SK-N-DZ (cell line): ENCODE results near the gene PIP5K1B.
"Not testable (repeated sequence)": the region's sequence is repeated elsewhere in the genome, so short reads cannot be mapped to it uniquely, and the experiment has no call there.

Experiments
- DNase-seq: peaks from one replicate; pipeline ENCODE4 v3.0.0-alpha.2; 2015; ENCODE audit warnings: low spot score

PIP5K1B gene

DNA sequence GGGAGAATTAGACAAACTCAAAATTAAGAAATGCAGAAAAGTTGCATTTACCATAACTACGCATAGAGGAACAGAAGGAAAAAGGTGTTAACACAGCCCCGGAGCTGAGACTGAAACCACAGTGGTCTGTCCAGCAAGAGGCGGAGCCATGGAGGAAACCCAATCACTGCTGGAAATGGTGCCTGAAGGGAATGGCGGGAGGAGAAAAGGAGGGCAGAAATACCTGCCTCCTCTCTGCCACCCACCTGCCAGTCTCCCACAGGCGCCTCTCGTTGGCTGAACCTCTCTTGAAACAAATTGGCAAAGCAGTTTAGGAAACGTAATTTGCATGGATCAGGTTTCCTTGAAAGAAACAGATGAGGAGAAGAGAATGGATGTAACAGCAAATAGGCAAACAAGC is 318.6 kb downstream of the PIP5K1B start:
- no peak for DNase-seq

DNA sequence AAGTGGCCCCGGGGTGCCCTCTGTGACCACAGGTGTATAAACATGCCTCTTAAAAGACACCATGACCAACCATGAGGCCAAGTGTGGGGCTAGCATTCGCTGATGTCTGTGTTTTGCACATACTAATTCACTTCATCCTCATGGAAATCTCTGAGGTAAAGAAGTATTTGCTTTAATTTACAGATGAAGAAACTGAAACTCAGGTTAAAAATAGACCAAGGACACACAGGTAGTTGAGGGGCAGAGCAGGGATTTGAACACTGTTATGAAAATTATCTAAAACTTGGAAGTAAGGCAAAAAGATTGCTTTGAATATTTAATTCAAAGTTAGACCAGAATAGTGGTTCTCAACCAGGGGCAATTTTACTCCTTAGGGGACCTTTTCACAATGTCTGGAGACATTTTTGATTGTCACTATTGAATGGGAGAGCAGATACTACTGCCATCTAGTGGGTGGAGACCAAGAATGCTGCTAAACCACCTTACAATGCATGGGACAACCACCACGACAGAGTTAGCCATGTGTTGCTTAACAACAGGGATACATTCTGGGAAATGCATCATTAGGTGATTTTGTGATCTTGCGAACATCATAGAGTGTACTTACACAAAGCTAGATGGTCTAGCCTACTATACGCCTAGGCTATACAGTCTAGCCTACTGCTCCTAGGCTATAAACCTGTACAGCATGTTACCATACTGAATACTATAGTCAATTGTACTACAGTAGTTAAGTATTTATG is 322.5 kb downstream of the PIP5K1B start:
- peak; percentile 47 for DNase-seq

DNA sequence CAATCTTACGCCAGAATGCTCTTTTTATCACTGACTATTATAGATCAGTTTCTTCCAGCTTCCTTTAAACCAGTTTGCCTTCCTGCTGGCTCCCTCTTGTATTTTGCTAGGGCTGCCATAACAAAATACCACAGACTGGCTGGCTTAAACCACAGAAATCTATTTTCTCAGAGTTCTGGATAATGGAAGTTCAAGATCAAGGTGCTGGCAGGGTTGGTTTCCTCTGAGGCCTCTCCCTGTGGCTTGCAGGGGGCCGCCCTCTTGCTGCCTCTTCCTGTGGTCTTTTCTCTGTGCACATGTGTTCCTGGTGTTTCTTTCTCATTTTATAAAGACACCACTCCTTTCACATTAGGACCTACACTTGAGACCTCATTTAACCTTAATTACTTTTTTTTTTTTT is 323.7 kb downstream of the PIP5K1B start:
- no peak for DNase-seq

DNA sequence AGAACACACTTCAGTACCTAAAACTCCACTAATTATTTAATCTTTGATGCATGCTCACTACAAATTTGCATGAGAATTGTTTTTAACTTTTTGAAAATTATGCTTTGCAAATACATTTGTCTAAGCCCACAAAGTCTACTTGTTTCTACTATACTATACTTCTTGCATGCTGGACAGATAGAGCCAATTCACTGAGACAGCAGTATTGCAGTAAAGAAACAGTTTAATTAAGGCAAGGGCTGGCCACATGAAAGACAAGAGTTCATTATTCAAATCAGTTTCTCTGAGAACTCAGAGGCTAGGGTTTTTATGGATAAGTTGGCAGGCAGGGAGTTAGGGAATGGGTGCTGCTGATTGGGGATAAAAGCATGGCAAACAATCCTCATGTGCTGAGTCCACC is 324.5 kb downstream of the PIP5K1B start:
- no peak for DNase-seq

DNA sequence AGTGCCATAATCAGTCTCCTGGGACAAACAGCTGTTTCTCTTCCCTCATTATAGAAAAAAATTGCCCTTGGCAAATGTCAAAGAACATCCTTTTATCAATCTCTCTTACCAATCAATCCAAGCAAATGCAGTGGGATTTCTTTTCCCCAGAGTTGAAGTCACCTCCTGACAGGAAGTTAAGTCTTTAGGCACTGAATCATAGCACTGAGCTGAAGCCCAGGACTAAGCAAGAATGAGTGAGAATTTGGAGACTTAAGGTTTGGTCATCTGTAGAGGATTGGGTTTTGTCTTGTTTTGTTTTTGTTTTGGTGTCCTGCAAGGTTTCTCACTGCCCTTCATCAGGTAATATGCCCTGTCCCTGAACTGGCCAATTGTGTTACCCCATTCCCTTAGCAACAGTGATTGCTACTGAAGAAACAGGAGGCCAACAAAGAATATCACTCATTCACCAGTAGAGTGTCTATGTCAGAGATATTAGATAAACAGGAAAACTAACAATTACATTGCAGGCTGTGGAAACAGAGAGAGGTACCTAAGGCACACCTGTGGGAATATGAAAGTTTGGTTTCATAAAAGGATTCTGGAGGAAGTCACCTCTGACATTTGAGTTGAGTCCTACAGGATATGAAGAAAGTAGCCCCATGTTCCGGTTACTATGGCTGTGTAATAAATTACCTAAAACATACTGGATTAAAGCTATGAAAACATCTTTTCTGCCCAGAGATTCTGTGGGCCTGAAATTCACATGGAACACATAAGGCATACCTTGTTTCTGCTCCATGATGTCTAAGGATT is 326.0 kb downstream of the PIP5K1B start:
- DNase-seq = no peak

DNA sequence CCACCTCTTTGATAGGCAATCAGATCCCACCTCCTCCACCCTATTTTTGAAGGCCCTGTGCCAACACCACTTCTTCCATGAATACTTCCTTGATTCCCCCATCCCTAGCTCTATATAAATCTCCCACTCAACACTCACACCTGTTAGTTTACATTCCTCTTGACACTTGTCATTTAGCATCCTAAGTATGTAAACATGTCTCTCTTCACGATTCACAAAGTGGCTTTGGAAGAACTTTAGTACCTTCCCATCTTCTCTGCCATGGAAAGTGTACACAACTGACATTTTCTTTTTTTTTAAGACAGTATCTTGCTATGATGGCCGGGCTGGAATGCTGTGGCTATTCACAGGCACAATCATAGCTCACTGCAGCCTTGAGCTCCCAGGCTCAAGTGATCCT is 329.0 kb downstream of the PIP5K1B start:
- no peak for DNase-seq

DNA sequence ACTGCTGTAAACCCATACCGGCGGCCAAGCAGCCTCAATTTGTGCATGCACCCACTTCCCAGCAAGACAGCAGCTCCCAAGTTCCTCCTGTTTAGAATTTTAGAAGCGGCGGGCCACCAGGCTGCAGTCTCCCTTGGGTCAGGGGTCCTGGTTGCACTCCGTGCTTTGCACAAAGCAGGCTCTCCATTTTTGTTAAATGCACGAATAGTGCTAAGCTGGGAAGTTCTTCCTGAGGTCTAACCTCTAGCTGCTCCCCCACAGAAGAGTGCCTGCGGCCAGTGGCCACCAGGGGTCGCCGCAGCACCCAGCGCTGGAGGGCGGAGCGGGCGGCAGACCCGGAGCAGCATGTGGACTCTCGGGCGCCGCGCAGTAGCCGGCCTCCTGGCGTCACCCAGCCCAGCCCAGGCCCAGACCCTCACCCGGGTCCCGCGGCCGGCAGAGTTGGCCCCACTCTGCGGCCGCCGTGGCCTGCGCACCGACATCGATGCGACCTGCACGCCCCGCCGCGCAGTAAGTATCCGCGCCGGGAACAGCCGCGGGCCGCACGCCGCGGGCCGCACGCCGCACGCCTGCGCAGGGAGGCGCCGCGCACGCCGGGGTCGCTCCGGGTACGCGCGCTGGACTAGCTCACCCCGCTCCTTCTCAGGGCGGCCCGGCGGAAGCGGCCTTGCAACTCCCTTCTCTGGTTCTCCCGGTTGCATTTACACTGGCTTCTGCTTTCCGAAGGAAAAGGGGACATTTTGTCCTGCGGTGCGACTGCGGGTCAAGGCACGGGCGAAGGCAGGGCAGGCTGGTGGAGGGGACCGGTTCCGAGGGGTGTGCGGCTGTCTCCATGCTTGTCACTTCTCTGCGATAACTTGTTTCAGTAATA is 330.6 kb downstream of the PIP5K1B start, which contains the start of gene FXN:
TSS of gene FXN (plus strand) at position 315 of the 871 bp plus-strand sequence. CDS start at position 346, 31 bp downstream.
- DNase-seq = peak; percentile 75

DNA sequence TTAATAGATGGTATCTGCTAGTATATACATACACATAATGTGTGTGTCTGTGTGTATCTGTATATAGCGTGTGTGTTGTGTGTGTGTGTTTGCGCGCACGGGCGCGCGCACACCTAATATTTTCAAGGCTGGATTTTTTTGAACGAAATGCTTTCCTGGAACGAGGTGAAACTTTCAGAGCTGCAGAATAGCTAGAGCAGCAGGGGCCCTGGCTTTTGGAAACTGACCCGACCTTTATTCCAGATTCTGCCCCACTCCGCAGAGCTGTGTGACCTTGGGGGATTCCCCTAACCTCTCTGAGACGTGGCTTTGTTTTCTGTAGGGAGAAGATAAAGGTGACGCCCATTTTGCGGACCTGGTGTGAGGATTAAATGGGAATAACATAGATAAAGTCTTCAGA is 331.3 kb downstream of the PIP5K1B start:
- no peak for DNase-seq

DNA sequence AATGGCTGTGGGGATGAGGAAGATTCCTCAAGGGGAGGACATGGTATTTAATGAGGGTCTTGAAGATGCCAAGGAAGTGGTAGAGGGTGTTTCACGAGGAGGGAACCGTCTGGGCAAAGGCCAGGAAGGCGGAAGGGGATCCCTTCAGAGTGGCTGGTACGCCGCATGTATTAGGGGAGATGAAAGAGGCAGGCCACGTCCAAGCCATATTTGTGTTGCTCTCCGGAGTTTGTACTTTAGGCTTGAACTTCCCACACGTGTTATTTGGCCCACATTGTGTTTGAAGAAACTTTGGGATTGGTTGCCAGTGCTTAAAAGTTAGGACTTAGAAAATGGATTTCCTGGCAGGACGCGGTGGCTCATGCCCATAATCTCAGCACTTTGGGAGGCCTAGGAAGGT is 331.8 kb downstream of the PIP5K1B start:
- no peak for DNase-seq

DNA sequence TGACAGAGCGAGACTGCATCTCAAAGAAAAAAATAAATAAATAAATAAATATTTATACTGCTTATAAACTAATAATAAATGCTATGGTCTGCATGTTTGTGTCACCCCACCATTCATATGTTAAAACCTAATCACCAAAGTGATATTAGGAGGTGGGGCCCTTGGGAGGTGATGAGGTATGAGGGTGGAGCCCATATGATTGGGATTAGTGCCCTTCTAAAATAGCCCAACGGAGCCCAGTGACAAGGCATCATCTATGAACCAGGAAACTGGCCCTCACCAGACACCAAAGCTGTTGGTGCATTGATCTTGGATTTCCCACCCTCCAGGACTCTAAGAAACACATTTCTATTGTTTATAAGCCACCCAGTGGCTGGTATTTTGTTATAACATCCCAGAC is 335.6 kb downstream of the PIP5K1B start:
- DNase-seq = no peak

DNA sequence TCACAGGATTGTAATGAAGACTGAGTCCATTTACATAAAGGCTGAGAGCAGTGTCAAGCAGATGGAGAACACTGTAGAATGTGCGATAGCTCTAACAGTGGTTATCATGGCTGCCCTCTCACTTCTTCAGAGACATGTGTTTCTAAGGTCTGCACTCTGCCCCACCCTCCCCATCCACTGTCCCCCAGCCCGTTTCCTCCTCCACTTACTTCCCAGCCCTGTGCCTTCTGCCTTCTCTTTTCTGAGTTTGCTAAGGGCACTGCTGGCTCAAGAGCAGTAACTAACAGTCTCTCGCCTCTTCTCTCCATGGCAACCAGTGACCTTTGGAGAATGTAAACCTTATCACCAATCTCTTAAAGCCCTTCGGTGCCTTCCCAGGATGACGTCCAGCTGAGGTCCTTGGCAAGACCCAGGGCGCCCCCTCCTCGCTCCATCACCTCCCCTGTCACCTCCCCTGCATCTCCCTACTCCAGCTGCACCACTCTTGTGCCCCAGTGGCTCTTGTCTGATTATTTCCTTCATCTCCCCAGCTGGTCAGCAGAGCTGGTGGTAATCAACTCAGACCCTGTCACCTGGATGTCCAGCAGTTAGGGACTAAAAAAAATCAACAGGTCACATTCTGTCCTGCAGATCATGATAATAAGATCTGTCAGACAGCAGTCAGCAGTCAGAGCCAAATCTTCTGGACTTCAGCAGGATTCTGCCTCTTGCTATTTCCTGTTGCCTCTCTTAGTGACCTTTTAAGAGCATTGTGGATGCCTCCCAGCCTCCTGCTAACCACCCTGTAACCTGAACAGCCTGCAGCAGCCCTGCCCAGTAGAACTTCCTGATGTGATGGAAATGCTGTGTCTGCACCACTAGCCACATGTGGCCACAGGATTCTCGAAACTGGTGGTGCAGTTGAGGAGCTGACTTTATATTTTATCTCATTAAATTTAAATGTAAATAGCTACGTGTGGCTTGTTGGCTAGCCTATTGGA is 339.5 kb downstream of the PIP5K1B start:
- DNase-seq = peak; percentile 29

DNA sequence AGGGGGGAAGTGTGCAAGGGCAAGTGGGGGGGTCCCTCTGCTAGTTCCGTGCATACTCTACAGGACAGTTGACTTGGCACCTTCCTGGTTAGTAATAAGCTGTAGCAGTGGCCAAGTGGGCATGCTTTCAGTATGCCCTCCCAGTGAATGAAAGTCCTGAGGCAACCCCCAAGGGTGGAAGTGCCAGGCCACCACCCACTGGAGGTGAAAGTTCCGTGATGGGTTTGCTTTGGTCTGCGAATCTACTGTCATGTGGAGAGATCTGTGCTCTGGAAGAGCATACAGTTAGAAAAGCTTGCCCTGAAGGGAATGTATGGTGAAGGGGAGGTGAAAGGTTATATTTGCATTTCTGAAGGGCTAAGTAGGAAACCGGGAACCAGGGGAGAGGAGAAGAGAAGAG is 340.8 kb downstream of the PIP5K1B start:
- no peak for DNase-seq

DNA sequence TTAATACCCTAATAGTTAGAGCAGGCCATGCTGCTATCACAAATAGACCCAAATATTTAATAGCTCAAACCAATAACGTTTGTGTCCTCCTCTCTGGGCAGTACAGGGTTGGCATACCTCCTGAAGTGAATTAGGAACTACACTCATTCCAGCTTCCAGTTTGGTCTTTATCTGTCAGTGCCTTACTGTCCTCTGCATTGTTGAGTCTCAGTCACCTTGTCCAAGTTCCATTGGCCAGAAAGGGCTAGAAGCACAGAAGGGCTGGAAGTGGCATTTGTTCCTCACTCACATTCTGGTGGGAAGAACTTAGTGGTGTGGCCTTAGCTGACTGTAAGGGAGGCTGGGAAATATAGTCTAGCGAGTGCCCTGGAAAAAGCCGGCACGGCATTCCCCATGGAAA is 341.7 kb downstream of the PIP5K1B start:
- DNase-seq = no peak

DNA sequence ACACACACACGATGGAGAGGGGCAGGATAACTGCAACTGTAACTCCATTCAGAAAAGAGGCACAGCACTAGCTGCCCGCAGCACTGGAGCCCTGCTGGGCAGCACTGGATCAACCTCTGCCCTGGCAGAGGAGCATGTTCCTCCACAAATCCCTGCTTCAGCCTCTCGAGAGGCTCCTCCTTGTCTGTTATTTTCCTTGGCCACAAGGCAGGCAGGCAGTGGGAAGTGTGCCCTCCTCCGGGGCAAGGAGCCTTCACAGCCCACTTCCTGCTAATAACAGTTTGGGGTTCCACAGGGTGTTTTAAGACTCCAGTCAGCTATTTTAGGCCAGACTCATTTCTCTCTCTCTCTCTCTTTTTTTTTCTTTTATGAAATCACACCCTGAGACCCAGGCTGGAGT is 342.3 kb downstream of the PIP5K1B start:
- DNase-seq = no peak

DNA sequence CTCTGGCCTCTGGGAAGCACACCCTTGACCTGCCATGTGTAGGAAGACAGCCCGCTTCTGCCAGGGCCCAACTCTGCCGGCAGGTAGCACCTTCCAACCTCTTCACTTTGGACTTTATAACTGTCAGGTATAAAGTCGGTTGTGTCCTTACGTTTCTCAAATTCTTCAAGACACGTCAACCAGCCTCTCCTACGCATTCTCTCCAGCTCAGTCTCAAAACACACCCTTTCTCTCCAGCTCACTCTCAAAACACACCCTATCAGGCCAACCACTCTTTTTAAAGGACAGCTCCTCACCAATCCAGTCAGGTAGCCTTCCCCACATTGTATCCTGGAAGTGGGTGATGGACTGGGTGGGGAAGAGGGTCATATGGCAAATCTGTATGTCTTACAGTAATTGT is 344.1 kb downstream of the PIP5K1B start:
- DNase-seq = no peak

DNA sequence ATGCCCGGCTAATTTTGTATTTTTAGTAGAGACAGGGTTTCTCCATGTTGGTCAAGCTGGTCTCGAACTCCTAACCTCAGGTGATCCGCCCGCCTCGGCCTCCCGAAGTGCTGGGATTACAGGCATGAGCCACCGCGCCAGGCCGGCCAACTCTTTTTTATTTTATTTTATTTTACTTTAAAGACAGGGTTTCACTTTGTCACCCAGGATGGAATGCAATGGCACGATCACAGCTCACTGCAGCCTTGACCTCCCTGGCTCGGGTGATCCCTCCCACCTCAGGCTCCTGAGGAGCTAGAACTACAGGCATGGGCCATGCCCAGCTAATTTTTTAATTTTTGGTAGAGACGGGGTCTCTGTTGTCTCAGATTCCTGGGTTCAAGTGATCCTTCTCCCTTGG is 345.9 kb downstream of the PIP5K1B start:
- not testable (repeated sequence) for DNase-seq

DNA sequence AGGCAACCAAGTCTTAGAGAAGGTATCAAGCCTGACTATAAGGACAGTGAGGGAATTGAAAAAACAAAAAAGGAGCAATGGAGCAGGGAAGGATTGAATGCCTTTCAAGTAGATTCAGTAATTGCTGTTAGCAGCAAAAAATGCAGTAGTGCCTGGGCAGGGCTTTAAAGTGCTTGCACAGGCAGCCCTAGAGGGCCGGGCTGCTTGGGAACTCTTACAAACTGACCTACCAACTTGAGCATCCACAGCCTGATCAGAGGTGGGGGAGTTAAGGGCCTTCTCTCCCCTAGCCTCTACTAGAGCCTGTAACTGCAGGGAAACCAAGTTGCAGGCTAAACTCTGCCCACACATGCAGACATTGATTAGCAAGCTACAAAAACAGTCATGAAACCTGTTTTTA is 349.9 kb downstream of the PIP5K1B start:
- DNase-seq = no peak

DNA sequence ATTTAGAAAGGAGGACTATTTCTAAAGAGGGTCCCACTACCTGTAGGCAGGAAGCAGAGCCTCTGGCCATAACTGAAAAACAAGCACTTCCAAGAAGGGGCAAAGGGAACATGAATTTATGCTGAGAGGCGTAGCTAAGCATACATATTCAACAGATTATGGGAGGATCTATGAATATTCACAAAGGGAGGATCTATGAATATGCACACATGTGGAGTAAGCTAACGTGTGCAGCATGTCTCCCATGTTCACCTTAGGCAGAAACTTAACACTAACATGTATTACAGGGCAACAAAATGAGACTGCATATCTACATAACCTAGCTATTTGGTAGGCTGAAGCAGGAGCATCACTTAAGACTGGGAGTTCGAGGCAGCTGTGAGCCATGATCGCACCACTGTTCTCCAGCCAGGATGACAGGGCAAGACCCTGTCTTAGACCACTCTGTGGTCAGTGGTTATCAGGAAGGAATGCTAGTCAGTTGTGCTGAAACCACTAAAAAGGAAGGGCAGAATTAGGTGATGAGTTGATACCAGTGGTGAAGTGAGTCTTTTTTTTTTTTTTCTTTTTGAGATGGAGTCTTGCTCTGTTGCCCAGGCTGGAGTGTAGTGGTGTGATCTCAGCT is 351.3 kb downstream of the PIP5K1B start:
- DNase-seq = no peak

DNA sequence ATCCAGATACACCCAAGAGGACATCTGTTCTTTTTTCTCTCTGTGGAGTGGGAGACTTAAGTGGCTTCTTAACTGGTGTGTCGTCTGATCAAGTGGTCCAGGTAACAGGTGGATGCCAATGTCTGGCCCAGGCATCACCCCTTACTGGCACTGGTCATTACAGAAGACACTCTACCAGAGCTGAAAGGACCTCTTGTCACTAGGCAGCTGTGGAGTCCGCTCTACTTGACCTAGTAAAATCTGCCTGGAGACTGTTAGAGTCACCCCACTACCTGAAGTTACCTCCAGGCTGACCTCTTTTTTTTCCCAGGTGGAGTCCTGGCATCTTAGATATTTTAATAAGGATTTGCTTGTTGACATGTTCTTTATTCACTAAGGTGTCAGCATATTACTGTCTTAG is 353.1 kb downstream of the PIP5K1B start:
- no peak for DNase-seq
